Fibroblast of peridontal ligament (primary cell): ENCODE results near the gene FAM221B.

Source experiments
- DNase-seq: peaks from one replicate; pipeline ENCODE4 v3.0.0-alpha.2; 2010; ENCODE audit errors: extremely low read depth

The FAM221B gene

DNA sequence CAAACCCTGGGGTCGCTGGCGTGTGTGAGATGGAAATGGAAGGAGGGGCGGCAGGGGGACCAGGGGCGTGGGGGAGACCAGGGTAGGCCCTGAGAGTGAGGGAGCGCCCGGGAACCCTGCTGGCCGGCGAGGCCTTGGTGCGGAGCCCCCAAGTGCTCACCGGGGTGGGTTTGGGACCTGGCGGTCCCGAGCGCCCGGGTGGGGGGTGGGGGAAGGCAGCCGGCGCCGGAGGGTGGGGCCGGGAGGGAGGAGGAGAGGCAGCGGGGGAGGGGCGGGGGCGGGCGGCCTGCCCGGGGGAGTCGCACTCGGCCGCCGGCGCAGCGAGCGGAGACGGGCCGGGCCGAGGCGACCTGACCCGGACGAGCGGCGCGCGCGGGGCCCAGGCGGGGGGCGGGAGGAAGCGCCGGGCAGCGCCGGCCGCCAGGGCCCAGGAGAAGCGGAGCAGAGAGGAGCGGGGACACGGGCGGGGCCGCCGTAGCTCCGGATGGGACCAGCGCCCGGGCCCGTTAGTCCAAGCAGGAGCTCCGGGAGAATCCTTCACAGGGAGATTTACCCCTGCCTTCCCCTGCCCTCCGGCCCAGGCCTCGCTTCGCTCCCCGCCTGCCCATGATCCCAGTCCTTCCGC, 37.1 kb downstream of the FAM221B start, which contains the start of gene NPR2:
NPR2 (plus strand) TSS at position 295 of the 625 bp plus-strand sequence. CDS start 818 bp downstream, outside the sequence.
- no peak for DNase-seq

DNA sequence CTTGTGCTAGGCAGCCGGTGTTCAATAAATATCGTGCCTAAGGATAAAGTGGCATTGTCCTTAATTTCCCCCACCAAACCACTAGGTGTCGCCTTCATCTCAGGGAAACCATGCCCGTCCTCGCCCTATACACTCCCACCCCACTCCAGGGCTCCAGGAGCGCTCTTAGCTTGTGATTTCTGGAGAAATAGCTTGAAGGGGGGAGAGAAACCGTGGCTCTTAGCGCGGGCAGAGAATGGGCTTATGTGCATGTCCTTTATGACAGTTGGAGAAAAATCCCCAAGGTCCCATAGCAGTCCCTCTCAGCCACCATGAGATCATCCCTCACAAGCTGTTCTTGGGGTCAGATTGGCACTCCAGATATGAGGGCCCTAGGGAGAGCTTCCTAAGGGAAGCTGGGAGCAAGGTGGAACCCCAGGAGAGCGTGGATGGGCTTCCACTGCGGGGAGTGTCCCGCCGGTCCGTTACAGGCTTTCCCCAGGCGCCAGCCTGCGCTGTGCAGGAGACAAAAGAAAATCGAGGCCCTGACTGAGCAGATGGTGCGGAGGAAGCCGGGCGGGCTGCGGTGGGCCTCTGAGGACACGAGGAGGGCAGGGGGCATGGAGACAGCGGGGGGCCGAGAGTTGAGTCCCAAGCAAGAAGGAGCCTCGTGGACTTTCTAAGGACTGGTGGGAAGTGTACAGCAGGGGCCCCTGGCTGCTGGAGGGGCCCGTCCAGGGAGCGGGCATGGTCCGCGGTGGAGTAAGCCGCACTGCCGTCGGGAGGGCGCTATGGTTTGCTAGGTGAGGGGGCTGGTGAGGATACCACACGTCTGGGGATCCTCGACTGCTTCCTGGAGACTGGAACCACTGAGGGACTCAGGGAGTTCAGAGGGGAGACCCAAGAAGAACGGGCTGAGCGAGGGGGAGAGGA, 37.9 kb downstream of the FAM221B start:
- peak; percentile 90 for DNase-seq

GRCh38 chr9:35790025-35790384, 38.5 kb downstream of the FAM221B start:
- DNase-seq = no peak

DNA sequence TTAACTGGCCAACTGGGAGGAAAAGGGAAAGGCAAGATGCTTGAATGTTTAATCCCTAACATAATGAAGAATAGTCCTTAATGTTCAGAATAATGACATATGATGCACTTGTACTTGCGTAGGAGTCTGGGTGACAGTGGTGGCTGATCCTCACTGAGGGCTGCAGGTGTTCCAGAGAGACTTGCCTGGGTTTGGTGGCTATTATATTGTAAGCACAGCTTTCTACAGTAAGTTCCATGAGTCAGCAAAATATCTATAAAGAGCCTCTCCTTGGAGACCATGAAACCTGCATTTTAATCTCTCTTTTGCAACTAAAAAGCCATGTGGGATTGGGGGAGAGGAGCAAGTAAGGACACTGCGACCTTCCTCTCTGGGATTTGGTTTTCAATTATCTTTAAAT, 39.0 kb downstream of the FAM221B start:
- no peak for DNase-seq

GRCh38 chr9:35783418-35783817, 45.1 kb downstream of the FAM221B start:
- no peak for DNase-seq

GRCh38 chr9:35781066-35781465, 47.5 kb downstream of the FAM221B start:
- DNase-seq = no peak

DNA sequence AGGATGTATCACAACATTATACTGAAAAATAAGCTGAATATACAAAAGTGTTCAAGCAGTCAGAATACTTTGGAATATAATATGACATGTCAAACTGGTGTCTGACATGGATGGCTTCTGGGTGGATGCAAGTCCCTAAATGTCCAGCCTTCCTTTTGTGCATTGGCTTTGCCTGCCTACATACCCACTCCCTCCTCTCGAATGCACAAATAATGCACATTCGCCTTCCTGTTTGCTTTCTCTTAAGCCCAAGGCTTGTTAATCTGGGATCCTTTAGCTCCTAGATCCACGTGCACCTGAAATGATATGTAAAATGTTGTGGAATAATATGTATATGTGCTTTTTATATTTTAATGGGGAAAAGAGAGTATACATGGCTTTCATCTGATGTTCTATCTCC, 50.0 kb downstream of the FAM221B start:
- no peak for DNase-seq

DNA sequence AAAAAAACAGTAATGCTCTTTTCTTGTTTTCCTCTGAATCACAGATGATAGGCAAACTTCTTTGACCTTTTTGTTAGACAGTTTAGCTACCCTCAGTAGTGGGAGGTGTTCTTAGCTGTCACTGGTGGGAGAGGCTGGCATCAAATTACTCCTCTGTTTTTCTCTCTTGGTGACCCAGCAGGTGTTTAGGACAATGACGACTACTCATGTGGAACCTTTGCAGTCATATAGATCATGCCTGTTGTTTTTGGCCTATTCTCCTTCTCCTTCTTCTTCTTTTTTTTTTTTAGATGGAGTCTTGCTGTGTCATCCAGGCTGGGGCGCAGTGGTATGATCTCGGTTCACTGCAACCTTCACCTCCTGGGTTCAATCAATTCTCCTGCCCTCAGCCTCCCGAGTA, 52.5 kb downstream of the FAM221B start:
- no peak for DNase-seq

- no peak for DNase-seq
These were observed 53.5 kb downstream of the FAM221B start for GRCh38 chr9:35774907-35775635.

GRCh38 chr9:35771943-35772342, 56.6 kb downstream of the FAM221B start:
- no peak for DNase-seq

GRCh38 chr9:35771534-35771933, 57.0 kb downstream of the FAM221B start:
- DNase-seq = no peak

DNA sequence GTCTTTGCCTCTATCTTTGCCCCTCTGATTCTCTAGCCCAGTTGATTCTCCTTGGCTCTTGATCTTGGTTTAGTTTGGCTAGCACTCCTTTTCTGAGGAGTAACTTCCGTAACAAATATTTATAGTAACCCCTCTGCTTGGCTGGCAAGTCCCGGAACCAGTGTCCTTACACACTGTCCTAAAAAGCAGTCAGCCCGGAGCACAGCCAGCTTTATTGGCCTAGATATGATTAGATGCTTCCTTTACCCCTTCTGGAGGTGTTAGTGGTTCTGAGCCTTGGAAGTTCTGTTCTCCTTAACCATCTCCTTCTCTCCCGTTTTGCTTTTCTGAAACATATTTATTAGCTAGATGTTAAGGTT, 57.5 kb downstream of the FAM221B start:
- DNase-seq = no peak

- DNase-seq = no peak
These were observed 58.8 kb downstream of the FAM221B start for GRCh38 chr9:35769763-35770162.

- no peak for DNase-seq
These were observed 61.1 kb downstream of the FAM221B start for GRCh38 chr9:35767458-35767857.

GRCh38 chr9:35766997-35767396, 61.5 kb downstream of the FAM221B start:
- no peak for DNase-seq
